B cell (primary cell): ENCODE results near the gene LMAN1L. TPM values are rescaled to one million over a fixed set of nuclear protein-coding genes. Genes with fewer than 3 reads are reported as not detected.

Experiments
- ATAC-seq: fragments of 200-7000 bp; cut with Tn5 transposase; one replicate; pipeline ENCODE4 v1.10.0; 2021; ENCODE audit warnings: low read depth, mild to moderate bottlenecking, moderate number of reproducible peaks, moderate library complexity
- CTCF ChIA-PET: fragments of 350-600 bp; sonication (Branson Sonifier 250); formaldehyde crosslinking; loops from one replicate; lab custom pipeline; 2021; ENCODE audit warnings: antibody characterized with exemption, inconsistent platforms; lab: Charles Lee
- POLR2A ChIA-PET: fragments of 350-600 bp; sonication (Branson Sonifier 250); formaldehyde crosslinking; loops from one replicate; lab custom pipeline; 2021; ENCODE audit warnings: antibody characterized with exemption; lab: Charles Lee
- DNase-seq: peaks from one replicate; pipeline ENCODE4 v3.0.0; 2013
- H2AFZ ChIP-seq: 2 replicates; pipeline ENCODE4 v1.6.1; 2012; ENCODE audit warnings: mild to moderate bottlenecking, low read depth, low read length; ENCODE audit not compliant: insufficient read depth, poor library complexity, severe bottlenecking
- H3K27ac ChIP-seq, 2 donors: 1 replicate in 1 of 2; 2 replicates in 1 of 2; pipeline ENCODE4 v1.5.1; 2012 to 2013; ENCODE audit warnings: low read length in 2 of 2, mild to moderate bottlenecking in 2 of 2, moderate library complexity in 1 of 2
- H3K27me3 ChIP-seq, 4 experiments: fragments of 200-600 bp in 1 of 4; sonication (generic) in 1 of 4; replicated peaks in 1 of 4; 1 replicate in 2 of 4; 2 replicates in 2 of 4; pipeline versions ENCODE4 v1.6.1 to v1.7.0; 2013 to 2016; ENCODE audit warnings: low read length in 3 of 4, mild to moderate bottlenecking in 2 of 4, mixed read lengths in 1 of 4, moderate library complexity in 1 of 4; ENCODE audit not compliant: insufficient read depth in 4 of 4, control insufficient read depth in 3 of 4; ENCODE audit errors: control extremely low read depth in 1 of 4
- H3K36me3 ChIP-seq, 2 experiments: replicated peaks in 1 of 2; 1 replicate in 1 of 2; 2 replicates in 1 of 2; pipeline versions ENCODE4 v1.6.1 to v1.7.1; 2013; ENCODE audit warnings: low read length in 1 of 2; ENCODE audit not compliant: insufficient read depth in 2 of 2, control insufficient read depth in 1 of 2; ENCODE audit errors: control extremely low read depth in 1 of 2, extremely low read depth in 1 of 2
- H3K4me1 ChIP-seq, 2 donors: fragments of 200-600 bp in 1 of 2; sonication (generic) in 1 of 2; 1 replicate in 1 of 2; 2 replicates in 1 of 2; pipeline versions ENCODE4 v1.5.1 to v1.6.1; 2013 to 2017; ENCODE audit warnings: low read length in 2 of 2; ENCODE audit not compliant: control insufficient read depth in 2 of 2, insufficient read depth in 2 of 2
- H3K4me2 ChIP-seq: replicated peaks from 2 replicates; pipeline ENCODE3; 2012; ENCODE audit warnings: mild to moderate bottlenecking, low read depth, low read length; ENCODE audit not compliant: poor library complexity, severe bottlenecking
- H3K4me3 ChIP-seq, 5 experiments: fragments of 200-600 bp in 1 of 5; sonication (generic) in 1 of 5; 1 replicate in 3 of 5; 2 replicates in 2 of 5; pipeline versions ENCODE4 v1.5.1 to v1.7.0; 2011 to 2016; ENCODE audit warnings: low read length in 4 of 5, mild to moderate bottlenecking in 4 of 5, low read depth in 2 of 5, control low read depth in 1 of 5, moderate library complexity in 1 of 5; ENCODE audit not compliant: insufficient read depth in 1 of 5; ENCODE audit errors: control extremely low read depth in 1 of 5, extremely low read depth in 1 of 5
- H3K79me2 ChIP-seq: fragments of 200-600 bp; sonication (generic); one replicate; pipeline ENCODE4 v1.6.0; 2016; ENCODE audit warnings: low read length; ENCODE audit not compliant: control insufficient read depth, insufficient read depth
- H3K9ac ChIP-seq: fragments of 200-600 bp; sonication (generic); 2 replicates; pipeline ENCODE4 v1.6.1; 2017; ENCODE audit warnings: mild to moderate bottlenecking, low read length, moderate library complexity
- H3K9me3 ChIP-seq, 3 donors: one replicate each; pipeline versions ENCODE4 v1.6.1 to v1.7.1; 2013; ENCODE audit warnings: low read length in 2 of 3; ENCODE audit not compliant: control insufficient read depth in 2 of 3, insufficient read depth in 1 of 3; ENCODE audit errors: control extremely low read depth in 1 of 3
- H4K20me1 ChIP-seq: 2 replicates; pipeline ENCODE4 v1.6.0; 2012; ENCODE audit warnings: mild to moderate bottlenecking, low read length; ENCODE audit not compliant: insufficient read depth, control insufficient read depth, poor library complexity, severe bottlenecking
- H3K27ac Mint-ChIP-seq: one replicate; pipeline ENCODE4 v1.8.0; 2021; ENCODE audit warnings: mixed read lengths
- H3K27me3 Mint-ChIP-seq: one replicate; pipeline ENCODE4 v1.8.0; 2021; ENCODE audit warnings: mixed read lengths
- H3K4me1 Mint-ChIP-seq: one replicate; pipeline ENCODE4 v1.8.0; 2021; ENCODE audit warnings: mixed read lengths
- H3K4me3 Mint-ChIP-seq: one replicate; pipeline ENCODE4 v1.8.0; 2021; ENCODE audit warnings: mixed read lengths
- H3K9me3 Mint-ChIP-seq: one replicate; pipeline ENCODE4 v1.8.0; 2022; ENCODE audit warnings: mixed read lengths; ENCODE audit not compliant: insufficient read depth
- EZH2 ChIP-seq: IDR thresholded peaks from 2 replicates; pipeline ENCODE4 v1.6.1; 2012; ENCODE audit warnings: borderline replicate concordance, low read depth, mild to moderate bottlenecking, moderate library complexity, low read length; ENCODE audit not compliant: insufficient read depth, poor library complexity, severe bottlenecking
- WGBS: methylation state at CpG from one replicate; pipeline ENCODE4 v1.1.5; 2013; ENCODE audit warnings: missing lambda C conversion rate; ENCODE audit not compliant: insufficient coverage; 5-methylcytosine and 5-hydroxymethylcytosine counted together
- intact Hi-C: fragments of 100-400 bp; cut with micrococcal nuclease; formaldehyde crosslinking; loops from one replicate; pipeline ENCODE4 v1.10.0; 2022
- polyA plus RNA-seq: library from polyadenylated mRNA; depleted of rRNA; stranded (reverse); fragments of >200 nt; gene quantifications from 2 replicates; pipeline ENCODE4 v1.2.3, GENCODE V29; 2012
- total RNA-seq, 2 donors: library from RNA; stranded (reverse); fragments of 120-200 nt in 1 of 2; gene quantifications; 1 replicate in 1 of 2; 2 replicates in 1 of 2; pipeline versions ENCODE4 v1.2.3 to v1.2.4, GENCODE V29; 2013 to 2022
- TF ChIP-seq, protein P1 (sequence below): fragments of 200-600 bp; IDR thresholded peaks from one replicate; pipeline ENCODE4 v1.8.0; 2022; ENCODE audit warnings: antibody characterized with exemption, mild to moderate bottlenecking

The LMAN1L gene
- total and polyA plus RNA-seq, 2 donors (not counting 1 experiment from before 2014, with no cell fraction given) = 0.60 to 1.1 TPM

DNA sequence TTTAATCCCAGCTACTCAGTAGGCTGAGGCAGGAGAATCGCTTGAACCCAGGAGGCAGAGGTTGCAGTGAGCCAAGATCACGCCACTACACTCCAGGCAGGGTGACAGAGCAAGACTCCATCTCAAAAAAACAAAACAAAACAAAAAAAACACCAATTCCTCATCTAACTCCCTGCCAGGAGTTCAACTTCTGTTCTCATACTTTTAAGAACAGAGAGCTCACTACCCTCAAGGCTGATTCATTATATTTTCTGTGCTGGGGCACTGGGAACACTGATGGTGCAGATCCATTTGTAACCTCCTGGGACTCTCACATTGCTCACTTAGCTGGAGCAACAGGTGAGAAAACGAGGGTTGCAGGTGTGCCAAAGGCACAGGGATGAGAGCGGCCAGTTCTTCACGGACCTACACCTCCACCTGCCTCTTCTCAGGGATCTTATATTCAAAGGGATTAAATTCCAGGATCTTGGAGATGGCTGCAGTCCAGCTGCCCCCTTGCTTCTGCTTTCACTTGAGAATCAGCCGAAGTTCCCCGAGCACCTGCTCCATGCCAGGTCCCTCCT lies 43.1 kb upstream of the LMAN1L start:
- no peak overlapping the region for H3K9ac ChIP-seq
- TF ChIP-seq, protein P1, sequence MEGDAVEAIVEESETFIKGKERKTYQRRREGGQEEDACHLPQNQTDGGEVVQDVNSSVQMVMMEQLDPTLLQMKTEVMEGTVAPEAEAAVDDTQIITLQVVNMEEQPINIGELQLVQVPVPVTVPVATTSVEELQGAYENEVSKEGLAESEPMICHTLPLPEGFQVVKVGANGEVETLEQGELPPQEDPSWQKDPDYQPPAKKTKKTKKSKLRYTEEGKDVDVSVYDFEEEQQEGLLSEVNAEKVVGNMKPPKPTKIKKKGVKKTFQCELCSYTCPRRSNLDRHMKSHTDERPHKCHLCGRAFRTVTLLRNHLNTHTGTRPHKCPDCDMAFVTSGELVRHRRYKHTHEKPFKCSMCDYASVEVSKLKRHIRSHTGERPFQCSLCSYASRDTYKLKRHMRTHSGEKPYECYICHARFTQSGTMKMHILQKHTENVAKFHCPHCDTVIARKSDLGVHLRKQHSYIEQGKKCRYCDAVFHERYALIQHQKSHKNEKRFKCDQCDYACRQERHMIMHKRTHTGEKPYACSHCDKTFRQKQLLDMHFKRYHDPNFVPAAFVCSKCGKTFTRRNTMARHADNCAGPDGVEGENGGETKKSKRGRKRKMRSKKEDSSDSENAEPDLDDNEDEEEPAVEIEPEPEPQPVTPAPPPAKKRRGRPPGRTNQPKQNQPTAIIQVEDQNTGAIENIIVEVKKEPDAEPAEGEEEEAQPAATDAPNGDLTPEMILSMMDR = no peak
- no peak for TF ChIP-seq EZH2
- no peak overlapping the region for H3K27ac ChIP-seq
- intact Hi-C loops = loop anchor here (1.0 kb wide), 2 partner anchors 73 to 396 kb away; partner anchors contain the start of gene EDC3
- H3K27ac Mint-ChIP-seq = no peak overlapping the region
- no peaks in the 10 kb centered on the region for H3K9me3 ChIP-seq
- H3K4me3 Mint-ChIP-seq = no peak overlapping the region
- no peaks in the 10 kb centered on the region for H4K20me1 ChIP-seq
- CTCF ChIA-PET = interaction anchor here (0.6 to 29.7 kb wide), 34 partner anchors 10 to 403 kb away, joined by 3 to 2548 read pairs (median 8); partner anchors contain the start of genes CPLX3, CSK, CYP1A1 and FAM219B
- H3K27me3 Mint-ChIP-seq = no peaks in the 10 kb centered on the region
- no peak overlapping the region for H3K4me3 ChIP-seq
- POLR2A ChIA-PET = interaction anchor here (0.5 to 1.2 kb wide), 3 partner anchors 39 to 702 kb away, joined by 3 to 8 read pairs (median 3); no protein-coding TSS in a partner anchor
- peaks cover 58% of the 10 kb centered on the region for H3K79me2 ChIP-seq
- peaks cover 43% of the 10 kb centered on the region for H3K4me1 Mint-ChIP-seq
- DNase-seq (peak; percentile 8), ATAC-seq (no peak)
- H3K4me2 ChIP-seq = no peak overlapping the region
- H3K27me3 ChIP-seq = no peaks in the 10 kb centered on the region
- no peaks in the 10 kb centered on the region for H3K9me3 Mint-ChIP-seq
- no peaks in the 10 kb centered on the region for H3K36me3 ChIP-seq
- peaks cover 41 to 48% of the 10 kb centered on the region in 2 donors for H3K4me1 ChIP-seq
- H2AFZ ChIP-seq = no peak overlapping the region
- 76% methylated on average over 5 of the region's 7 CpGs for WGBS
